DOHH2 (cell line): ENCODE measurements around the gene SYNDIG1.

Source experiments
- CTCF ChIP-seq: fragments of 200-600 bp; sonication (generic); IDR thresholded peaks from one replicate; pipeline ENCODE4 v1.5.1; 2014; ENCODE audit warnings: antibody characterized with exemption, mild to moderate bottlenecking, low read depth, low read length; ENCODE audit not compliant: poor library complexity, severe bottlenecking
- EZH2phosphoT487 ChIP-seq: fragments of 200-600 bp; sonication (generic); IDR thresholded peaks from 2 replicates; pipeline ENCODE4 v1.6.1; 2017; ENCODE audit warnings: borderline replicate concordance, mild to moderate bottlenecking, antibody characterized with exemption, low read length, moderate library complexity, mixed read lengths

- no peak for TF ChIP-seq CTCF
- no peak for TF ChIP-seq EZH2phosphoT487
Measured at GRCh38 chr20:24638591-24639548, 169.4 kb downstream of the SYNDIG1 start.
